Islet precursor cell (in vitro differentiated cells): ENCODE data around the gene ITLN1.
"Not testable (repeated sequence)": the region's sequence is repeated elsewhere in the genome, so short reads cannot be mapped to it uniquely, and the experiment has no call there.

Experiments
- DNase-seq: peaks from one replicate; pipeline ENCODE4 v3.0.0-alpha.2; 2018

ITLN1 gene

GRCh38 chr1:160885042-160885441, at the start of gene ITLN1:
Gene ITLN1, minus strand, starts transcription at chr1:160885180. Its CDS starts 303 bp downstream, at chr1:160884877.
- DNase-seq = no peak

GRCh38 chr1:160933305-160933704, 48.3 kb upstream of the ITLN1 start:
- not testable (repeated sequence) for DNase-seq

GRCh38 chr1:160925652-160926244, 40.8 kb upstream of the ITLN1 start:
- DNase-seq = no peak

- DNase-seq = no peak
These were observed 40.0 kb upstream of the ITLN1 start for GRCh38 chr1:160924791-160925651.

- no peak for DNase-seq
These were observed 31.7 kb upstream of the ITLN1 start for GRCh38 chr1:160916666-160917065.

GRCh38 chr1:160913229-160913628, 28.2 kb upstream of the ITLN1 start:
- not testable (repeated sequence) for DNase-seq

- no peak for DNase-seq
These were observed 26.9 kb upstream of the ITLN1 start for GRCh38 chr1:160911925-160912324.

- peak; percentile 82 for DNase-seq
These were observed 26.5 kb upstream of the ITLN1 start for GRCh38 chr1:160911441-160911840.

GRCh38 chr1:160910170-160910750, 25.3 kb upstream of the ITLN1 start:
- DNase-seq = no peak

GRCh38 chr1:160907976-160908375, 23.0 kb upstream of the ITLN1 start:
- DNase-seq = no peak

- DNase-seq = no peak
These were observed 20.6 kb upstream of the ITLN1 start for GRCh38 chr1:160905617-160905989.

GRCh38 chr1:160904783-160905616, 20.0 kb upstream of the ITLN1 start:
- no peak for DNase-seq

GRCh38 chr1:160902251-160902650, 17.3 kb upstream of the ITLN1 start:
- DNase-seq = not testable (repeated sequence)

- DNase-seq = no peak
These were observed 16.8 kb upstream of the ITLN1 start for GRCh38 chr1:160901768-160902167.

GRCh38 chr1:160900683-160901082, 15.7 kb upstream of the ITLN1 start:
- not testable (repeated sequence) for DNase-seq

GRCh38 chr1:160894368-160895135, 9.6 kb upstream of the ITLN1 start:
- not testable (repeated sequence) for DNase-seq

GRCh38 chr1:160891474-160891873, 6.5 kb upstream of the ITLN1 start:
- no peak for DNase-seq

- DNase-seq = no peak
These were observed 3.9 kb upstream of the ITLN1 start for GRCh38 chr1:160888926-160889325.

- DNase-seq = no peak
These were observed 2.1 kb upstream of the ITLN1 start for GRCh38 chr1:160887071-160887470.

- peak; percentile 71 for DNase-seq
These were observed 401 bp downstream of the ITLN1 start for GRCh38 chr1:160884579-160884978.

GRCh38 chr1:160883581-160884513, 1.1 kb downstream of the ITLN1 start:
- no peak for DNase-seq
